Measurements from ENCODE around the gene MYO5B. TPM values are rescaled to one million over a fixed set of nuclear protein-coding genes. Genes with fewer than 3 reads are reported as not detected.

MYO5B gene
- total RNA-seq, 2 experiments from 2014 or later = not detected

GRCh38 chr18:49961271-49961670, 233.7 kb downstream of the MYO5B start:
- intact Hi-C loops (cut with DNase I, micrococcal nuclease) = loop anchor here in 1 of 2 experiments (5.0 kb wide), 1 partner anchor 51 kb away; no protein-coding TSS in a partner anchor
- Histone ChIP-seq H3K4me1 (ENCODE audit: insufficient read depth, low read length) (peaks cover 19% of the 10 kb centered on the region), H3K27ac (ENCODE audit: low read depth in 1 of 2, low read length in 2 of 2) (no peak overlapping the region), H3K9me3 (ENCODE audit: control insufficient read depth in 1 of 2, insufficient read depth in 1 of 2, low read length in 2 of 2) (no peaks in the 10 kb centered on the region), H3K27me3 (ENCODE audit: control insufficient read depth in 1 of 2, insufficient read depth in 2 of 2, low read length in 2 of 2) (no peaks in the 10 kb centered on the region), H3K4me3 (ENCODE audit: low read length) (no peak overlapping the region), H3K36me3 (ENCODE audit: insufficient read depth, low read length) (no peaks in the 10 kb centered on the region)
- H3K36me3 Mint-ChIP-seq (ENCODE audit: low read depth) = no peaks in the 10 kb centered on the region
- no peak overlapping the region for H3K27ac Mint-ChIP-seq
- H3K9me3 Mint-ChIP-seq = no peaks in the 10 kb centered on the region
- CTCF ChIA-PET = no interaction called here
- no peak overlapping the region for H3K4me3 Mint-ChIP-seq
- POLR2A ChIA-PET = interaction anchor here (1.4 kb wide), 1 partner anchor 12 kb away, joined by 3 read pairs; no protein-coding TSS in a partner anchor
- DNase-seq = no peak
- peaks cover 36% of the 10 kb centered on the region for H3K4me1 Mint-ChIP-seq (ENCODE audit: low read depth)
- H3K27me3 Mint-ChIP-seq = peaks cover 10% of the 10 kb centered on the region
- no peak for TF ChIP-seq CTCF (IDR thresholded peaks at IDR 0.05)
- ATAC-seq (ENCODE audit: poor library complexity) = no peak

- no peak for TF ChIP-seq CTCF (IDR thresholded peaks at IDR 0.05)
- no peak overlapping the region for H3K4me3 Mint-ChIP-seq
- Histone ChIP-seq H3K27me3 (ENCODE audit: control insufficient read depth in 1 of 2, insufficient read depth in 2 of 2, low read length in 2 of 2) (no peaks in the 10 kb centered on the region), H3K27ac (ENCODE audit: low read depth in 1 of 2, low read length in 2 of 2) (no peak overlapping the region), H3K36me3 (ENCODE audit: insufficient read depth, low read length) (no peaks in the 10 kb centered on the region), H3K4me1 (ENCODE audit: insufficient read depth, low read length) (peaks cover 19% of the 10 kb centered on the region), H3K4me3 (ENCODE audit: low read length) (no peak overlapping the region), H3K9me3 (ENCODE audit: control insufficient read depth in 1 of 2, insufficient read depth in 1 of 2, low read length in 2 of 2) (no peaks in the 10 kb centered on the region)
- CTCF ChIA-PET = no interaction called here
- DNase-seq (no peak), ATAC-seq (ENCODE audit: poor library complexity) (no peak)
- H3K27me3 Mint-ChIP-seq = peaks cover 10% of the 10 kb centered on the region
- H3K9me3 Mint-ChIP-seq = no peaks in the 10 kb centered on the region
- intact Hi-C loops (cut with DNase I, micrococcal nuclease) = loop anchor here in 1 of 2 experiments (5.0 kb wide), 1 partner anchor 52 kb away; no protein-coding TSS in a partner anchor
- peaks cover 36% of the 10 kb centered on the region for H3K4me1 Mint-ChIP-seq (ENCODE audit: low read depth)
- no peaks in the 10 kb centered on the region for H3K36me3 Mint-ChIP-seq (ENCODE audit: low read depth)
- POLR2A ChIA-PET = interaction anchor here (1.4 kb wide), 1 partner anchor 11 kb away, joined by 3 read pairs; no protein-coding TSS in a partner anchor
- H3K27ac Mint-ChIP-seq = no peak overlapping the region
Measured at GRCh38 chr18:49960376-49960775, 234.6 kb downstream of the MYO5B start.

GRCh38 chr18:49959176-49959575, 235.8 kb downstream of the MYO5B start:
- ChIA-PET CTCF (no interaction called here), POLR2A (no interaction called here)
- Mint-ChIP-seq H3K27ac (no peak overlapping the region), H3K9me3 (no peaks in the 10 kb centered on the region), H3K36me3 (ENCODE audit: low read depth) (no peaks in the 10 kb centered on the region), H3K27me3 (peaks cover 5% of the 10 kb centered on the region), H3K4me1 (ENCODE audit: low read depth) (peaks cover 36% of the 10 kb centered on the region), H3K4me3 (peak overlapping the region; percentile 27)
- Histone ChIP-seq H3K36me3 (ENCODE audit: insufficient read depth, low read length) (no peaks in the 10 kb centered on the region), H3K4me1 (ENCODE audit: insufficient read depth, low read length) (peaks cover 19% of the 10 kb centered on the region), H3K4me3 (ENCODE audit: low read length) (no peak overlapping the region), H3K27me3 (ENCODE audit: control insufficient read depth in 1 of 2, insufficient read depth in 2 of 2, low read length in 2 of 2) (no peaks in the 10 kb centered on the region), H3K9me3 (ENCODE audit: control insufficient read depth in 1 of 2, insufficient read depth in 1 of 2, low read length in 2 of 2) (no peaks in the 10 kb centered on the region), H3K27ac (ENCODE audit: low read depth in 1 of 2, low read length in 2 of 2) (no peak overlapping the region)
- ATAC-seq (ENCODE audit: poor library complexity) (no peak), DNase-seq (peak in 2 of 14 experiments; percentile 6 to 22)
- intact Hi-C loops (cut with DNase I, micrococcal nuclease) = no loop called here
- TF ChIP-seq CTCF (IDR thresholded peaks at IDR 0.05) = no peak
